Testis (tissue), 2 donors: ENCODE measurements around the gene FDXR.

Experiments
- POLR2A ChIP-seq: fragments of 450-650 bp; IDR thresholded peaks from one replicate; pipeline ENCODE4 v1.6.1; 2017; ENCODE audit warnings: antibody characterized with exemption, mild to moderate bottlenecking, moderate library complexity
- TF ChIP-seq, protein P1 (sequence below), 3 experiments: fragments of 450-650 bp in 2 of 3; fragments of 200-600 bp in 1 of 3; sonication (generic) in 1 of 3; IDR thresholded peaks; one replicate each; pipeline ENCODE4 v1.5.1; 2016 to 2019; ENCODE audit warnings: antibody characterized with exemption in 3 of 3, mild to moderate bottlenecking in 2 of 3, moderate library complexity in 1 of 3

DNA sequence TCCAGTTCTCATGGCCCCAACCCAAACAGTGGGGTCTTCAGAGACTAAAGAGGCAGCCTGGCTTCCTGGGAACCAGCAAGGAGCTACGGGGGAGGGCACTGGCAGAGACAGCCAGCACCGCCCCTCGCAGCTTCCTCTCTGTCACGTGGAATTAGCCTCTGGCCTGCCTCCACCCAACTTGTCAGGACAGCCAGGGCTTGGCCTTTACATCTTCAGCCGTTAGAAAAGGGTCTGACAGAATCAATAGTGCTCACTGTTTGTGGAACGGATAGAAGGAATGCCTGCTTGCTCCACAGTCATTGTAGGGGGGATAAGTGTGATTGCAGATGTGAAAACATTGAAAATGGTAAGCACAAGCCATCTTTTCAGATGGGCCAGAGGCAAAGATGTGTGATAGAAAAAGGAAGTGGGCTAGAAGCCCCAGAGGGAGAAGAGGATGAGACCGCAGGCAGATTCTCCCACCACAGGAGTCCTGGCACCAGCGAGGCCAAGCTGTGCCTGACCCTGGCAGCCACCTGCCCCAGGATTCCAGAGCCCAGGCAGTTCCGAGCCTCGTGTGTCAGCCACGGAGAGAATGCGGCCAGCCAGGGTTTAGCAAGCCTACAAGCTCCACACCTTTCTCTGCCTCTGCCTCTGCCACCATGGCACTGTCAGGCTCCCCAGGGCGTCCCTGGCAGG, 31.7 kb downstream of the FDXR start:
- TF ChIP-seq, protein P1, sequence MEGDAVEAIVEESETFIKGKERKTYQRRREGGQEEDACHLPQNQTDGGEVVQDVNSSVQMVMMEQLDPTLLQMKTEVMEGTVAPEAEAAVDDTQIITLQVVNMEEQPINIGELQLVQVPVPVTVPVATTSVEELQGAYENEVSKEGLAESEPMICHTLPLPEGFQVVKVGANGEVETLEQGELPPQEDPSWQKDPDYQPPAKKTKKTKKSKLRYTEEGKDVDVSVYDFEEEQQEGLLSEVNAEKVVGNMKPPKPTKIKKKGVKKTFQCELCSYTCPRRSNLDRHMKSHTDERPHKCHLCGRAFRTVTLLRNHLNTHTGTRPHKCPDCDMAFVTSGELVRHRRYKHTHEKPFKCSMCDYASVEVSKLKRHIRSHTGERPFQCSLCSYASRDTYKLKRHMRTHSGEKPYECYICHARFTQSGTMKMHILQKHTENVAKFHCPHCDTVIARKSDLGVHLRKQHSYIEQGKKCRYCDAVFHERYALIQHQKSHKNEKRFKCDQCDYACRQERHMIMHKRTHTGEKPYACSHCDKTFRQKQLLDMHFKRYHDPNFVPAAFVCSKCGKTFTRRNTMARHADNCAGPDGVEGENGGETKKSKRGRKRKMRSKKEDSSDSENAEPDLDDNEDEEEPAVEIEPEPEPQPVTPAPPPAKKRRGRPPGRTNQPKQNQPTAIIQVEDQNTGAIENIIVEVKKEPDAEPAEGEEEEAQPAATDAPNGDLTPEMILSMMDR (IDR thresholded peaks at IDR 0.05): no peak
- no peak for TF ChIP-seq POLR2A
